ENCODE results near the gene NRG3. TPM values are rescaled to one million over a fixed set of nuclear protein-coding genes. Genes with fewer than 3 reads are reported as not detected.
"Not testable (repeated sequence)": the region's sequence is repeated elsewhere in the genome, so short reads cannot be mapped to it uniquely, and the experiment has no call there.

The NRG3 gene
- polyA plus RNA-seq, 3 donors, result 0.07 to 0.34 (median 0.18) TPM

DNA sequence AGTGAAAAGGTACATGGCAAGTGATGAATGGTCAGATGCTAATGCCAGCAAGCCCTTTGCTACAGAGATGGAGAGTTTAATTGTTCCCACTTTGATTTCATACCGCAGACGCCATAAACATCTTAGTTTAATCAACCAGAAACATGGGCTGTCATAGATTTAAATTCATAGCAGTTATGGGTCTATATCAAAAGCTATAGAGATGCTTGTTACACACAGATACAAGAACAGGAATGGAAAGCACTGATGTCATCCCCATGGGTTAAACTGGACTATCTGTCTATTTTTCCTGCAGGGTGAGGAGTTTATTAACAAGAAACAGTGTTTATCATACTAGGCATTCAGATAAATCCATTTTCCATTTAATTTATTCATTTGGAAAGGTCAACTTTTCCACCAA lies 409.2 kb downstream of the NRG3 start:
- no peak overlapping the region for H3K27ac ChIP-seq (ENCODE audit: low read depth, low read length)
- WGBS, 3 donors, result 85 to 93% (median 87%) methylated on average over 2 of the region's 2 CpGs

DNA sequence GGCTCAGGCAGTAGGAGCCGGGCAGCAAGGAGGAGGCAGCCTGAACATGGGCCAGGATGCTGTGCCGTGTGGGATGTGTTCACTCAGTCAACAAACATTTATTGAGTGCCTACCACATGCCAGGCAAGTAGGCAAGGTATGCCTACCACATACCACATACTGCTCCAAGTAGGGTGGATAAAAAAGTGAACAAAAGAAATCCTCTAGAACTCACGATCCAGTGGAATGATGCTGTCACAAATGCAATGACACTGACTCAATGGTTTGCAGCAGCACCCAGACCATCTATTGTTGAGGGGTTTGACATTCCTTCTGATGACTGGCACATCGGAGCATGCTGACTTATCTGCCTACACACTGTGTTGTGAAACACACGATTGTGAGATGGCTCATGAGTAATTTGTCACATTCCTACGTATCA lies 413.5 kb downstream of the NRG3 start:
- no peak overlapping the region for H3K27ac ChIP-seq (ENCODE audit: low read depth, low read length)
- WGBS, 3 donors, result 82 to 86% (median 84%) methylated on average over 6 of the region's 6 CpGs

DNA sequence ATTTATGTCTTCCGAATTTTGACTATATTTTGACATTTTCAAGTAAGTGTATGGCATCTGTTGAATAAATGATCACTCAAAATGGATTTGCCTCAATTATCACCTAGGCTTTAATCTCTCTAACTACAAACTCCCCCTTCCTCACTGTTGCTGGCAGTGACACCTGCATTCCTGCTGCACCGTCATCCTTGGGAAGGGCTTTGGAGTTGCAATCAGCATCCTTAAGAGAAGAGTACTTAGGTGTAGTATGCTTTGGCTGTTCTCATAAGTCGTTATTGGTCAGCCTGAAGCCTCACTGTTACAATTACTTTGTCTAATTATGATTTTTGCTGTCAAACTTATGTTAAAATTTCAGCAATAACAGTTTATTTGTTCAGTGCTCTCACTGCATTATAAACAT lies 415.0 kb downstream of the NRG3 start:
- WGBS, 3 donors, result 72 to 80% (median 79%) methylated on average over 3 of the region's 3 CpGs

DNA sequence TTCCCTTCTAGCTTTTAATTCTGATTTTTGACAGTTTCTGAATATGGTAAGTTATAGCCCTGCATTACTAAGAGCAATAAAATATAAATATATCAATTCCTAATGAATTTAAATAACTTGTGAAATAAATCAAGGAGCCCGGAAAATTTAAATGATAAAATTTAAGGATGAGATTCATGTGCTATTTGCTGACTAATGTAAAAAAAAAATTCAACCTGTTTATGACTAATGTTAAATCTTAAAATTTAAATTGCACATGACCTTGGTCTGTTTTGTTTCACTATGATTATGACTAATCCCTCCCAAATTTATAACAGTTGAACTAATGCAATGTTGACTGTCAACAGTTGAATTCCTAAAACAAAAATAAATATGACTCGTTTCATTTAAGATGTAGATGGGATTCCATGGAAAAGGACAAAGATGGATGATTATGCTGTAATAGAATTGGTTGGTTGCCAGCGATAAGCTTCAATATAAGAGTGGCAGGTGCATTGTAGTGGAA lies 419.9 kb downstream of the NRG3 start:
- H3K27ac ChIP-seq (ENCODE audit: low read depth, low read length), result no peak overlapping the region
- WGBS, 3 donors, result 60 to 76% (median 76%) methylated on average over 3 of the region's 3 CpGs

More for the DNA sequence above, 415.0 kb downstream of the NRG3 start:
- H3K27ac ChIP-seq (ENCODE audit: low read depth, low read length), result no peak overlapping the region

GRCh38 chr10:82308641-82309040 lies 433.6 kb downstream of the NRG3 start:
- H3K27ac ChIP-seq (ENCODE audit: low read depth, low read length), result no peak overlapping the region
- whole genome bisulfite sequencing, 3 donors, result 28 to 77% (median 43%) methylated on average over 4 of the region's 4 CpGs

DNA sequence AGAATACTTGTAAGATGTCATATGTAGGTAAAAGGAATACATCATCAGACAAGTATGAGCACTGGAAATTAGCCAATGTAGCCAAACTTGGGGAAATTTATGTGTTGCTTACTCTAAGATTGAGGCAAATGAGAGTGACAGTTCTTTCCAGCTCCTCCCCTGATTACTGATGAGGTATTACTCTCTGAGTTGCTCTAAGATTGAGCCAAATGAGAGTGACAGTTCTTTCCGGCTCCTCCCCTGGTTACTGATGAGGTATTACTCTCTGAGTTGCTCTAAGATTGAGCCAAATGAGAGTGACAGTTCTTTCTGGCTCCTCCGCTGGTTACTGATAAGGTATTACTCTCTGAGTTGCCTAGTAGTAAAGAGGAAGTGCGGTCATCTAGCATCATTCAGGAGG lies 435.8 kb downstream of the NRG3 start:
- no peak overlapping the region for H3K27ac ChIP-seq (ENCODE audit: low read depth, low read length)
- WGBS, 3 donors, result 48 to 77% (median 69%) methylated on average over 3 of the region's 3 CpGs

DNA sequence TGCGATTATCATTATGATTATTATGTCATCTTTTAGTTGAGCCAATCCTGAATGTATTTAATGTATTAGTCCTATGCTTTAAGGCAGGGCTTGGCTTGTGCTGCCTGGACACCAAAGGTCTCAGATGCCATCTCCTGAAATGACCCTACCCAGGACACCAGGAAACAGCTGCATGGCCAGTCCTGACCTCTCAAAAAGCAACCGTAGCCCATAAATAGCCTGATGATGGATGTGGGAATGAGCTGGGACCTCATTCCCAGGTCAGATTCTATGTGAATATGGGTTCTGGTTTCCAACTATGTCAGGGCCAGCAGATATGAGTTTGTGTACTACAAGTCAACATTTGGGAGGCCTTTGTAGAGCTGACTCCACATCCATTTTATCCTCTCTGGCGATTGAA lies 438.4 kb downstream of the NRG3 start:
- H3K27ac ChIP-seq (ENCODE audit: low read depth, low read length), result no peak overlapping the region
- WGBS, 3 donors, result 56 to 82% (median 60%) methylated on average over 3 of the region's 3 CpGs

DNA sequence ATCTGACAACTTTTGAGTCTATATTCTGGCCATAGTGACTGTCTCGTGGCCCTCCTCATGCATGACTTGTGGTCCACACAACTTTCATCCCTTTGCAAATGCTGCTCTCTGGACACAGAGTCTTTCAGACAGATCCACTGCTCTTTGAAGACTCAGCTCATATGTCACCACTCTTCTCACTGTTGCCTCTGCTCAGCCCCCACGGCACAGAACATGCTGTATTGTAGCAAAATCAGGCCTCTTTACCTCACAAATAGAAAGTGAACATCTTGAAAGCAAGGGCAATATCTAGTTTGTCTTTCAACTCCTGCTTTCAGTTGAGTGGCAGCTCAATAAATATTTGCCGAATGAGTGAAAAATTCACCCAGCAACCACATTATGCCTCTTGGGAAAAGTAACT lies 443.5 kb downstream of the NRG3 start:
- no peak overlapping the region for H3K27ac ChIP-seq (ENCODE audit: low read depth, low read length)
- 36 to 57% (median 49%) methylated on average over 3 of the region's 3 CpGs for WGBS, 3 donors

DNA sequence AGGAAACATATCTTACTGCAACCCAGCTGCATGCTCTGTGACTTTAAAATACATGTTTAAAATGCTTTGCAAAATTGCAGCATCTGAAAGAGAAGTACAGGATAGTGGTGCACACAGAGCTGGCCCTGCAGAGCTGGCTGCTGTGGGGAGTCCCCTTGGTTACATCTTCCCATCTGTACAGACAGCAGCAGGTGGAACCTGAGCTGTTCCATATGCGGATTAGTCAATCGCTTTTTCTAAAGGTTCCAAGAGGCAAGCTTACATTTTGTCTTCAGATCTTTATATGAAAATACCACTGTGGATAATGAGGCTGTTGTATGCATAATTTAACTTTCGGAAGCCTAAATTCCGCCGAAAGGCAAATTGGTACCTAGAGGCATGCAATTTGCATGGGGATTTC lies 444.1 kb downstream of the NRG3 start:
- H3K27ac ChIP-seq (ENCODE audit: low read depth, low read length), result no peak overlapping the region
- 85 to 92% (median 91%) methylated on average over 5 of the region's 5 CpGs for WGBS, 3 donors

DNA sequence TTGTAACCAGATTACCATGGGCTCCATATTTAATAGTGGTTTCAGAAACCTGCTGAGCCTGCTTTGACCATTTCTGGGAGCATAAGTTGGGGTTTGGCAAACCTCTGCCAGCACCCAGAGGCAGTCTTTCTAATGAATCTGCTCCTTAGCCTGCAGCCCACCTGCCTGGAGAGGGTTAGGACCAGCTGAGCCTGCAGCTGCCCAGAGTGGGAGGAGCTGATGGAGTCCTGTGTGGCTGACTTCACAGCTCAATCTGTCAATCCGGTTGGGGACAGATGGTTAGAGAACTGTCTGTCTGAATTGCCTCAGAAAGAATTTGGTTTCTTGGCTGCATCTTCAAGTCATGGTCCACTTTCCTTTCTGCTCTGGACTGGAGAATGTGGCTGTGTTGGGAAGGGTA lies 444.6 kb downstream of the NRG3 start:
- H3K27ac ChIP-seq (ENCODE audit: low read depth, low read length), result no peak overlapping the region
- 27 to 59% (median 30%) methylated on average over 1 of the region's 1 CpG for WGBS, 3 donors

- no peak overlapping the region for H3K27ac ChIP-seq (ENCODE audit: low read depth, low read length)
These were observed 446.7 kb downstream of the NRG3 start for GRCh38 chr10:82321724-82322123.

DNA sequence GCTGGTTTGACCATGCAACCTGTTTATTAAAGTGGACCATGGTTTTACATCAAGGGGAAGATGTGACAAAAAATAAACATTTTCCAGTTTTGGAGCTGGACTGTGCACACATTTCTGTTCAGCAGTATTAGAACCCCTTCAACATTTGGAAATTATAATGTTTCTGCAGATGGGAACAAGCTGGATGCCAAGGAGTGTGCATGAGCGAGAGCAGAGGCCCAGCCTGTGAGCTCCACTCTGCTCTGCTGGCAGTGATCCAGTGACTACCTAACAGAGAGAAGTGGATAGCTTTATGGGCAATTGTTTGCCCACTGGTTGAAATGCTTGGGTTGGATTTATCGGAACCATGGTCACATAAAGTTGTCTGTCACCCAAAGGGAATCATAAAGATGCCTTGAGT lies 456.7 kb downstream of the NRG3 start:
- 76 to 92% (median 82%) methylated on average over 2 of the region's 2 CpGs for WGBS, 3 donors
- no peak overlapping the region for H3K27ac ChIP-seq (ENCODE audit: low read depth, low read length)

DNA sequence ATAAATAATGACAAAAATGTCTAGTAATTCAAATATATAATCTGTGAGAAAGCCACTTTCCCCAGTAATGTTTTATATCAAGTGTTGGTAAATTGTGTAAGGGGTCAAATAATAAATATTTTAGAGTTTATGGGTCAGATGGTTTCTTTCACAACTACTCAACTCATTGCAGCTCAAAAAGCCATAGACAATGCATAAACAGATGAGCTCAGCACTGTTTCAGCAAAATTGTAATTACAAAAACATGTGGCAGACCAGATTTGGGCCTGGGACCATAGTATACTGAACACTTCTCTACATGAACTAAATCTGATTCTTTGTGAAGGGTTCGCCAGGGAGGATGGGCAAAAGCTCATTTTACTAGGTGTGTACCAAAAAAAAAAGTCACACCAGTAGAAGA lies 460.8 kb downstream of the NRG3 start:
- H3K27ac ChIP-seq (ENCODE audit: low read depth, low read length), result no peak overlapping the region
- WGBS, 3 donors, result 73 to 88% (median 75%) methylated on average over 1 of the region's 1 CpG

DNA sequence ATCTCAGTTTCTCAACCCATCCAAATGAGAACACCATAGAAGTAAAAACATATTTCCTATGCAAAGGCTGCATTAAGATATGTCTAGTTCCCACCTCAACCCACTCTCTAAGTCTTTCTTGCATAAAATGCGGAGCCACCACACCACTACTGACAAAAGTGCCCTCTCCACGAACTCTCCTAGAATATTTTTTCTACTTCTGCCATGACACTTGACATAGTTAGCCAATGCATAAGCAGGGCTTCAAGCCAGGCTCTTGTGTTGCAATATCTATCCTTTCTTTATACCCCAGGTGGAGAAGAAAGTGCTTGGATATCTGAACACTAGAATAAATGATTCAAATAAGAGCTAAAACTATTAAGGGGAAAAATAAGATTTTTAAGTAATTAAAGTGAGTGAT lies 465.2 kb downstream of the NRG3 start:
- 67 to 75% (median 71%) methylated on average over 2 of the region's 2 CpGs for whole genome bisulfite sequencing, 3 donors

GRCh38 chr10:82349590-82349989 lies 474.6 kb downstream of the NRG3 start:
- 86 to 95% (median 92%) methylated on average over 11 to 18 of the region's 26 CpGs for WGBS, 3 donors
- H3K27ac ChIP-seq (ENCODE audit: low read depth, low read length), result not testable (repeated sequence)

More for the DNA sequence above, 465.2 kb downstream of the NRG3 start:
- no peak overlapping the region for H3K27ac ChIP-seq (ENCODE audit: low read depth, low read length)

DNA sequence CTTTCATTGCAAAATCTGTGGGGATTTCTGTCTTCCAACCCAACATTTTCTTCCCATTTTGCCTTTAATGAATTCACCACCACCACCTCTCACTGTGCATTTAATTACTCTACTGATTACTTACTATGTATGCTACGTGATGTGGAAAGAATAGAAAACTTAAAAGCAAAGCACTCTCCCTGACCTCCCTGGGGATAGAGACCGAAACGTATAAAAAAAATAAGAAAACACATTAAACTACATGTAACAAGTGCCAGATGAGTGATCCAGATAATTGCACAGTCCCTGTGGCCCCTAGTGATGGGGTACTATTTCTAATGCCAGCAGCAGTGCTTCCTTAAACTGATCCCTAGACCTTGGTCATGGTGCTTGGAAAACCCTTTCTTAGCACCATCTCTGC lies 478.4 kb downstream of the NRG3 start:
- no peak overlapping the region for H3K27ac ChIP-seq (ENCODE audit: low read depth, low read length)
- 86 to 93% (median 89%) methylated on average over 3 of the region's 3 CpGs for WGBS, 3 donors

- 57 to 79% (median 68%) methylated on average over 16 of the region's 16 CpGs for WGBS, 3 donors
- H3K27ac ChIP-seq (ENCODE audit: low read depth, low read length), result no peak overlapping the region
These were observed 483.6 kb downstream of the NRG3 start for GRCh38 chr10:82358486-82359099.

- no peak overlapping the region for H3K27ac ChIP-seq (ENCODE audit: low read depth, low read length)
- 48 to 74% (median 53%) methylated on average over 1 of the region's 1 CpG for WGBS, 3 donors
These were observed 486.3 kb downstream of the NRG3 start for GRCh38 chr10:82361256-82361655.

- H3K27ac ChIP-seq (ENCODE audit: low read depth, low read length), result no peak overlapping the region
- 29 to 36% (median 31%) methylated on average over 4 of the region's 4 CpGs for WGBS, 3 donors
These were observed 502.6 kb downstream of the NRG3 start for GRCh38 chr10:82377608-82378007.

DNA sequence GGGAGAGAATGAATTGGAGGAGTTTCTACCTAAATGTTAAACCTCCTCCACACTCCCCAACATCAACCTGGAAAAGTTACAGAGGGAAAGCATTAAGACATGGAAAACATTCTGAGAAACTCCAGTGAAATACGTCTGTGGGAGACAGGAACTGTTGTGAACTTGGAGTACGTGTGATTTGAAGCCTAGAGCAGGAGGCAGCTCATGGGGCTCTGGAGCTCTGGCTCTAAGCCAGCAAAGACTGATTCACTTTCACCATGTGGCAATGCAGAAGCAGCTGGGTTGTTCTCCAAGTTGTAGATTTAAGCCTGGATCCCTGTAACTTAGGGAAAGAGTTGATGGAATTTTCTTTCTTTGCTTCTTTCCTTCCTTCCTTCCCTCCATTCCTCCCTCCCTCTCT lies 503.2 kb downstream of the NRG3 start:
- H3K27ac ChIP-seq (ENCODE audit: low read depth, low read length), result no peak overlapping the region
- 10 to 30% (median 14%) methylated on average over 2 of the region's 2 CpGs for WGBS, 3 donors

DNA sequence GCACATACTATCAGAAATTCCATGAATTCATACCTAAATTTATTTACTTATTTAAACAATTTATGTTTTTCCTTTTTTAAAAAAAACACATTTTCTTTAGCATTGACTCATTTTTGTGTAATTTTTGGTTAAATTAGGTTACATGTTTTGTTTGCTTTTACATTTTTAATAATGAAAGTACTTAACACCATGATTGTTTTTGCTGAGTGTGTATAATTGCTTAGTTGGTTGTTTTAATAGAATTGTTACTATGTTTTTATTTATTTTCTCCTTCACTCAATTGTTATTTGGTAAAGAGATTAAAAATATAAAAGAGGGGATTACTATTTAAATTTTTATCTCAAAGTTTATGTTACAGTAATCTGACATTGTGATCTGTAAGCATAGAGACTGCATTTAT lies 508.4 kb downstream of the NRG3 start:
- no peak overlapping the region for H3K27ac ChIP-seq (ENCODE audit: low read depth, low read length)

All from adipose tissue (tissue), 3 donors.